ENCODE results near the gene ARAP2.

GRCh38 chr4:36278789-36279188 lies 34.5 kb upstream of the ARAP2 start:
- TF ChIP-seq CTCF (IDR thresholded peaks at IDR 0.05) (no peak), POLR2A (IDR thresholded peaks at IDR 0.05) (no peak)
